Measurements from ENCODE around the gene TUBA4A. TPM values are rescaled to one million over a fixed set of nuclear protein-coding genes. Genes with fewer than 3 reads are reported as not detected.

The TUBA4A gene
- total and polyA plus RNA-seq, 7 donors = 47.1 to 109 (median 74.4) TPM

GRCh38 chr2:219247678-219248642, 5.8 kb downstream of the TUBA4A start:
- Histone ChIP-seq H3K27me3 (no peaks in the 10 kb centered on the region), H3K4me3 (no peak overlapping the region), H3K9me3 (no peaks in the 10 kb centered on the region), H3K4me1 (peaks cover 0 to 67% (median 65%) of the 10 kb centered on the region in 4 donors), H3K36me3 (peaks cover 0 to 40% (median 8%) of the 10 kb centered on the region in 4 donors), H3K27ac (peak overlapping the region; percentile 79 to 87 (median 82))
- 72 to 86% methylated on average over 17 of the region's 17 CpGs for WGBS, 2 donors
- TF ChIP-seq EP300 (IDR thresholded peaks at IDR 0.05) (no peak), POLR2AphosphoS5 (IDR thresholded peaks at IDR 0.05) (no peak), POLR2A (IDR thresholded peaks at IDR 0.05) (no peak), CTCF (IDR thresholded peaks at IDR 0.05) (no peak)
- intact Hi-C loops (cut with DNase I) = no loop called here
- DNase-seq = no peak

GRCh38 chr2:219246559-219246958, 7.2 kb downstream of the TUBA4A start:
- peak overlapping the region; percentile 87 to 97 (median 92) for H3K27ac ChIP-seq
- 94% methylated on average over 10 of the region's 10 CpGs for WGBS, 2 donors
- no peaks in the 10 kb centered on the region for H3K9me3 ChIP-seq
- H3K4me1 ChIP-seq = peaks cover 0 to 53% (median 53%) of the 10 kb centered on the region in 4 donors
- no peak for DNase-seq
- H3K36me3 ChIP-seq = peaks cover 0 to 39% (median 8%) of the 10 kb centered on the region in 4 donors
- H3K27me3 ChIP-seq = no peaks in the 10 kb centered on the region
- TF ChIP-seq POLR2AphosphoS5 (IDR thresholded peaks at IDR 0.05) = no peak
- TF ChIP-seq EP300 (IDR thresholded peaks at IDR 0.05) = no peak
- TF ChIP-seq POLR2A (IDR thresholded peaks at IDR 0.05) = no peak
- no peak for TF ChIP-seq CTCF (IDR thresholded peaks at IDR 0.05)
- H3K4me3 ChIP-seq = no peak overlapping the region
- intact Hi-C loops (cut with DNase I) = no loop called here

DNA sequence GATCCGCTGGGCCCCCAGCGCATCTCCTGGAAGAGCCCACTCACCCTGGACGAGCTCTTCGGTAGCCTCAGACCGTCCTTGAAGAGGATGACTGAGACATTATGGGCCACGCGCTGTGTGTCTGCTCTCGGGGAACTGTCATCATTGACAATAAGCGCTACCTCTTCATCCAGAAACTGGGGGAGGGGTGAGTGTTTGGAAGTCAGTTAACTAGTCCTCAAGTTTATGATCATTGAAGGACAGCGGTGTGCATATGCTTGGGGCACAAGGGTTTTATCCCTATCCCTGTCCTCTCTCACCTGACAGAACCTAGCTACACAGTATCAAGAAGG, 7.9 kb downstream of the TUBA4A start:
- Histone ChIP-seq H3K36me3 (peaks cover 0 to 32% (median 8%) of the 10 kb centered on the region in 4 donors), H3K4me3 (peak overlapping the region; percentile 62 to 89 (median 74)), H3K27me3 (no peaks in the 10 kb centered on the region), H3K27ac (peak overlapping the region; percentile 87 to 97 (median 92)), H3K9me3 (no peaks in the 10 kb centered on the region), H3K4me1 (peaks cover 0 to 51% (median 49%) of the 10 kb centered on the region in 4 donors)
- WGBS, 2 donors = 5 to 14% methylated on average over 10 of the region's 10 CpGs
- intact Hi-C loops (cut with DNase I) = loop anchor here (2.0 kb wide), 1 partner anchor 15 kb away; no protein-coding TSS in a partner anchor
- no peak for DNase-seq
- no peak for TF ChIP-seq EP300 (IDR thresholded peaks at IDR 0.05)
- TF ChIP-seq POLR2AphosphoS5 (IDR thresholded peaks at IDR 0.05) = no peak

- H3K9me3 ChIP-seq = no peaks in the 10 kb centered on the region
- 1% methylated on average over 46 of the region's 46 CpGs for WGBS, 2 donors
- peak within 1 kb of the TSS; percentile 87 to 97 (median 92) for H3K27ac ChIP-seq
- intact Hi-C loops (cut with DNase I) = loop anchor here (2.0 kb wide), 1 partner anchor 15 kb away; no protein-coding TSS in a partner anchor
- DNase-seq = peak; percentile 97
- TF ChIP-seq EP300 (IDR thresholded peaks at IDR 0.05) = peak in 1 of 4 donors; percentile 59
- peak; percentile 91 to 97 (median 95) for TF ChIP-seq POLR2AphosphoS5 (IDR thresholded peaks at IDR 0.05)
- TF ChIP-seq CTCF (IDR thresholded peaks at IDR 0.05) = no peak
- TF ChIP-seq POLR2A (IDR thresholded peaks at IDR 0.05) = peak; percentile 83
- H3K4me1 ChIP-seq = peaks cover 0 to 47% (median 44%) of the 10 kb centered on the region in 4 donors
- H3K27me3 ChIP-seq = no peaks in the 10 kb centered on the region
- H3K36me3 ChIP-seq = peaks cover 0 to 26% (median 8%) of the 10 kb centered on the region in 4 donors
- peak within 1 kb of the TSS; percentile 62 to 89 (median 74) for H3K4me3 ChIP-seq
Observed at GRCh38 chr2:219245148-219245898, 8.4 kb downstream of the TUBA4A start, which contains the start of the genes GLB1L and STK16. Gene GLB1L (minus strand): TSS chr2:219245444. CDS start chr2:219243573, 1,871 bp downstream. Gene STK16 (plus strand): TSS chr2:219245479. CDS start chr2:219246000, 521 bp downstream.
